Measurements from ENCODE around the gene FOXA3. TPM values are rescaled to one million over a fixed set of nuclear protein-coding genes. Genes with fewer than 3 reads are reported as not detected.
A peak's percentile ranks its signal among the peaks of the same experiment; 100 is the strongest.

FOXA3 gene
- total and polyA plus RNA-seq, 12 donors = 0.01 to 0.11 TPM; not detected in 10

GRCh38 chr19:45847663-45848062 is 16.5 kb upstream of the FOXA3 start:
- 85 to 96% methylated on average over 13 of the region's 13 CpGs for WGBS, 2 donors
- no peak for DNase-seq

DNA sequence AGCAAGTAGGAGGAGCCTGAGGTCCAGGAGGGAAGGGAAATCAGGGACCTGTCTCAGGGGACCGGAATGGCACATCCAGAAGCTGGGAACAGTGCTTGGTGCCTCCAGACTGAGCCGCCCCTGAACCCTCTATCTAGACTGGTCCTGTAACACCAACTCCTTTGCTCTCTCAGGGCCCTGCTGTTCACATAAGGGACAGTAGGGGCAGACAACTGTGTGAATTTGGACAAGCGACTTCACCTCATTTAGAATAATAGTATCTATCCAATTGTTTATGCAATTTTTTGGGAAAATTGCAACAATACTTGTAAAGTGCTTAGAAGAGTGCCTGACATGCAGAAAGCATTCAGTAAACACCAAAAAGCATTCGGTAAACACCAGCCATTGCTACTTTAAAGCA is 15.2 kb upstream of the FOXA3 start:
- Histone ChIP-seq H3K9me3 (no peaks in the 10 kb centered on the region), H3K4me1 (no peaks in the 10 kb centered on the region), H3K27ac (no peak overlapping the region), H3K27me3 (no peaks in the 10 kb centered on the region), H3K4me3 (no peak overlapping the region), H3K36me3 (peaks cover 4 to 100% (median 72%) of the 10 kb centered on the region in 9 donors)
- ATAC-seq (peak in 1 of 8 donors; percentile 25), DNase-seq (no peak)
- TF ChIP-seq CTCF (IDR thresholded peaks at IDR 0.05) = no peak
- WGBS, 2 donors = 92 to 95% methylated on average over 4 of the region's 4 CpGs
- intact Hi-C loops (cut with DNase I) = no loop called here

More at GRCh38 chr19:45847663-45848062, 16.5 kb upstream of the FOXA3 start:
- no peak for ATAC-seq
- Histone ChIP-seq H3K4me3 (no peak overlapping the region), H3K4me1 (no peaks in the 10 kb centered on the region), H3K36me3 (peaks cover 7 to 100% (median 79%) of the 10 kb centered on the region in 9 donors), H3K27ac (no peak overlapping the region), H3K27me3 (no peaks in the 10 kb centered on the region), H3K9me3 (no peaks in the 10 kb centered on the region)
- intact Hi-C loops (cut with DNase I) = no loop called here
- no peak for TF ChIP-seq CTCF (IDR thresholded peaks at IDR 0.05)

DNA sequence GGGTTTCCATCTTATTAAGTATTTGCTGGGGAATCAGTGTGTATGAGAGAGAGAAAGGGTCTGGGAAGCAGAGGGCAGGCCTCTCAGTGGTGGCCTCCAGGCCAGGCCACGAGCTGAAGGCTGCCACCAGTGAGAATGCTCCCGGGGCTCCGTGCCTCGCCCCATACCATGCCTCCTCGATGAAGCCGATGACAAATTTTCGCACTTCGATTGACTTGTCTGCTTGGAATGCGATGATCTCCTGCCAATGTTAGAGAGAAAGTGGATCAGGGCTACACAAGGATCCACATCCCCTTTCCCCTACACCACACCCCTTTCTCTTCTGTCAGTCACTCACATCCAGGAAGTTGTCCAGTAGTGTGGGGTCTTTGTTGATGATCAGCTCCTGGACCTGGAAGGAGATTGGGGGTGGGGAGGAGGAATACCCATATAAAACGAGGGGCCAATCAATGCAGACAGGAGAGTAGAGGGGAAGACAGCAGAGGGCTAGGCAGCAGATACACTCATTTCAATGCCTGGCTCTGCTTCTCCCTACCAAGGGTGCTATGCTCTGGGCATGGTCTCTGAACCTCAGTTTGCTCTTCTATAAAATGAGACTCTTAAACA is 11.9 kb upstream of the FOXA3 start:
- Histone ChIP-seq H3K4me1 (no peaks in the 10 kb centered on the region), H3K27ac (no peak overlapping the region), H3K36me3 (peaks cover 4 to 98% (median 43%) of the 10 kb centered on the region in 9 donors), H3K4me3 (no peak overlapping the region), H3K27me3 (no peaks in the 10 kb centered on the region), H3K9me3 (no peaks in the 10 kb centered on the region)
- intact Hi-C loops (cut with DNase I) = no loop called here
- ATAC-seq (no peak), DNase-seq (no peak)
- TF ChIP-seq CTCF (IDR thresholded peaks at IDR 0.05) = no peak
- 93 to 94% methylated on average over 10 of the region's 10 CpGs for WGBS, 2 donors

DNA sequence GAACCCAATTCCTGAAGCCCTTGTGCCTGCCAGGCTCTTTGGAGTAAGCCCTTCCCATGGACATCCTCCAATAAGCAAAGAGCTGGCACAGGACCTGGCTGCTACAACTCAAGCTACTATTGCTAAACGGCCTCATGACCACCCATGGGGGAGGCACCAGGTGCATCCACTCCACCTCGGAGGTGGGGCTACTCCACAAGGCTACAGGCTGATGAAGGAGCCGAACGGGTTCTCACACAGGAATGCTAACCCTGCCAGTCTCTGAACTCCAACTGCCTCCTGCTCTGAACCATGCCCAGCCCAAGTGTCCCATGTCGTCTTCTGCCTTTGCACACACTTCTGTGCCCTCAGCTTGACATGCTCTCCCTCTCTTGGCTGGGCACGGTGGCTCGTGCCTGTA is 11.1 kb upstream of the FOXA3 start:
- 84 to 87% methylated on average over 7 of the region's 7 CpGs for WGBS, 2 donors
- ATAC-seq = peak in 1 of 8 donors; percentile 19
- no peak overlapping the region for H3K27ac ChIP-seq
- TF ChIP-seq CTCF (IDR thresholded peaks at IDR 0.05) = no peak
- intact Hi-C loops (cut with DNase I) = no loop called here
- H3K4me1 ChIP-seq = no peaks in the 10 kb centered on the region
- no peaks in the 10 kb centered on the region for H3K9me3 ChIP-seq
- H3K27me3 ChIP-seq = no peaks in the 10 kb centered on the region
- H3K4me3 ChIP-seq = no peak overlapping the region
- DNase-seq = no peak
- peaks cover 0 to 94% (median 36%) of the 10 kb centered on the region in 9 donors for H3K36me3 ChIP-seq

All from heart right ventricle (tissue), 16 donors.